GM23248 (cell line): Measurements from ENCODE around the gene UVRAG. TPM values are rescaled to one million over a fixed set of nuclear protein-coding genes. Genes with fewer than 3 reads are reported as not detected.
A peak's percentile ranks its signal among the peaks of the same experiment; 100 is the strongest.
"Not testable (repeated sequence)": the region's sequence is repeated elsewhere in the genome, so short reads cannot be mapped to it uniquely, and the experiment has no call there.

Source experiments
- DNase-seq: peaks from one replicate; pipeline ENCODE4 v3.0.0-alpha.2; 2015
- H2AFZ ChIP-seq: fragments of 200-600 bp; sonication (generic); 2 replicates; pipeline ENCODE4 v1.6.1; 2016; ENCODE audit warnings: antibody characterized with exemption
- H3F3A ChIP-seq: fragments of 200-600 bp; sonication (generic); 2 replicates; pipeline ENCODE4 v1.6.1; 2016; ENCODE audit warnings: mild to moderate bottlenecking, antibody characterized with exemption, mixed run types; ENCODE audit not compliant: insufficient read depth
- H3K27ac ChIP-seq: fragments of 200-600 bp; sonication (generic); 2 replicates; pipeline ENCODE4 v1.5.1; 2016; ENCODE audit warnings: mild to moderate bottlenecking
- H3K27me3 ChIP-seq: fragments of 200-600 bp; sonication (generic); replicated peaks from 2 replicates; pipeline ENCODE4 v1.6.1; 2016; ENCODE audit warnings: mild to moderate bottlenecking; ENCODE audit not compliant: insufficient read depth
- H3K36me3 ChIP-seq: fragments of 200-600 bp; sonication (generic); 2 replicates; pipeline ENCODE4 v1.6.1; 2016; ENCODE audit warnings: low read depth, mild to moderate bottlenecking
- H3K4me1 ChIP-seq: fragments of 200-600 bp; sonication (generic); 2 replicates; pipeline ENCODE4 v1.6.1; 2016; ENCODE audit warnings: mild to moderate bottlenecking; ENCODE audit not compliant: insufficient read depth
- H3K4me2 ChIP-seq: fragments of 200-600 bp; sonication (generic); one replicate; pipeline ENCODE4 v1.6.1; 2016; ENCODE audit warnings: mild to moderate bottlenecking; ENCODE audit not compliant: unreplicated experiment
- H3K4me3 ChIP-seq: fragments of 200-600 bp; sonication (generic); 2 replicates; pipeline ENCODE4 v1.5.1; 2016; ENCODE audit warnings: mild to moderate bottlenecking
- H3K79me2 ChIP-seq: fragments of 200-600 bp; sonication (generic); 2 replicates; pipeline ENCODE4 v1.6.1; 2016; ENCODE audit warnings: mild to moderate bottlenecking; ENCODE audit not compliant: insufficient read depth
- H3K9ac ChIP-seq: fragments of 200-600 bp; sonication (generic); 2 replicates; pipeline ENCODE4 v1.6.1; 2016; ENCODE audit warnings: mild to moderate bottlenecking
- H3K9me2 ChIP-seq: fragments of 200-600 bp; sonication (generic); 2 replicates; pipeline ENCODE4 v1.6.1; 2016; ENCODE audit warnings: mixed run types, mild to moderate bottlenecking, moderate library complexity; ENCODE audit not compliant: insufficient read depth
- H3K9me3 ChIP-seq: fragments of 200-600 bp; sonication (generic); one replicate; pipeline ENCODE4 v1.6.1; 2017; ENCODE audit warnings: low read depth
- H4K20me1 ChIP-seq: fragments of 200-600 bp; sonication (generic); 2 replicates; pipeline ENCODE4 v1.6.0; 2016; ENCODE audit not compliant: insufficient read depth
- EZH2 ChIP-seq: fragments of 200-600 bp; sonication (generic); IDR thresholded peaks from 2 replicates; pipeline ENCODE4 v1.6.1; 2018; ENCODE audit warnings: antibody characterized with exemption, mild to moderate bottlenecking; ENCODE audit not compliant: insufficient read depth, poor library complexity, severe bottlenecking
- EZH2phosphoT487 ChIP-seq: fragments of 200-600 bp; sonication (generic); IDR thresholded peaks from 2 replicates; pipeline ENCODE4 v1.6.1; 2018; ENCODE audit warnings: antibody characterized with exemption, moderate library complexity, mild to moderate bottlenecking, low read depth; ENCODE audit not compliant: insufficient read depth
- WGBS, 2 experiments: methylation state at CpG; one replicate each; pipeline ENCODE4 v1.1.6; 2015 to 2017; ENCODE audit warnings: low lambda C conversion rate in 2 of 2, low coverage in 1 of 2; ENCODE audit errors: missing lambda C conversion rate in 2 of 2; 5-methylcytosine and 5-hydroxymethylcytosine counted together
- in situ Hi-C: fragments of 300-500 bp; cut with MboI; formaldehyde crosslinking; loops from 2 replicates; pipeline ENCODE4 v1.15.0; 2020
- polyA plus RNA-seq: library from polyadenylated mRNA; unstranded; fragments of >200 nt; fragmentation: Nextera tagmentation; extraction: Ambion mirVana; gene quantifications from 2 replicates; pipeline ENCODE4 v1.2.1, GENCODE V29; 2016
- total RNA-seq: library from RNA; depleted of rRNA; stranded (reverse); fragments of >200 nt; shearing (Covaris generic); gene quantifications from 2 replicates; pipeline ENCODE4 v1.2.3, GENCODE V29; 2014

Gene UVRAG
- total and polyA plus RNA-seq, 2 experiments from 2014 or later: 9.9 to 11.0 TPM

- H3K9ac ChIP-seq: peak overlapping the region; percentile 49
- H3K4me1 ChIP-seq: peaks cover 37% of the 10 kb centered on the region
- no peaks in the 10 kb centered on the region for H3K36me3 ChIP-seq
- H3K9me2 ChIP-seq: no peaks in the 10 kb centered on the region
- peaks cover 47% of the 10 kb centered on the region for H3F3A ChIP-seq
- H2AFZ ChIP-seq: no peak overlapping the region
- 20 to 23% methylated on average over 5 of the region's 5 CpGs for WGBS, 2 experiments
- no peaks in the 10 kb centered on the region for H3K27me3 ChIP-seq
- peak overlapping the region; percentile 55 for H3K4me2 ChIP-seq
- no peaks in the 10 kb centered on the region for H3K9me3 ChIP-seq
- peak; percentile 98 for DNase-seq
- peak overlapping the region; percentile 36 for H3K4me3 ChIP-seq
- H4K20me1 ChIP-seq: no peaks in the 10 kb centered on the region
- H3K27ac ChIP-seq: peak overlapping the region; percentile 82
- H3K79me2 ChIP-seq: peaks cover 34% of the 10 kb centered on the region
- in situ Hi-C loops: no loop called here
- TF ChIP-seq EZH2phosphoT487 (no peak), EZH2 (no peak)
These were observed 154.8 kb downstream of the UVRAG start for GRCh38 chr11:75969626-75970308.

- H3K9me2 ChIP-seq, H3K27ac ChIP-seq, H3K4me2 ChIP-seq, H3K9me3 ChIP-seq, H2AFZ ChIP-seq, H3K4me3 ChIP-seq, DNase-seq, in situ Hi-C loops, H3K9ac ChIP-seq, H3K36me3 ChIP-seq, H4K20me1 ChIP-seq, H3K27me3 ChIP-seq: not testable (repeated sequence)
- peaks cover 25% of the 10 kb centered on the region for H3F3A ChIP-seq
- H3K79me2 ChIP-seq: peaks cover 39% of the 10 kb centered on the region
- H3K4me1 ChIP-seq: peaks cover 16% of the 10 kb centered on the region
- WGBS, 2 experiments: 95% methylated on average over 3 of the region's 3 CpGs
These were observed 158.7 kb downstream of the UVRAG start for GRCh38 chr11:75973710-75974109.

- H3K4me3 ChIP-seq, H3K79me2 ChIP-seq, H3K4me2 ChIP-seq, H3K9ac ChIP-seq, H4K20me1 ChIP-seq, in situ Hi-C loops, H3K27ac ChIP-seq, H3K9me3 ChIP-seq, H3K4me1 ChIP-seq, H3K9me2 ChIP-seq, H3K27me3 ChIP-seq, H3F3A ChIP-seq, DNase-seq, H2AFZ ChIP-seq, H3K36me3 ChIP-seq: not testable (repeated sequence)
- WGBS, 2 experiments: 97 to 98% methylated on average over 6 of the region's 6 CpGs
These were observed 164.1 kb downstream of the UVRAG start for GRCh38 chr11:75979075-75979474.

DNA sequence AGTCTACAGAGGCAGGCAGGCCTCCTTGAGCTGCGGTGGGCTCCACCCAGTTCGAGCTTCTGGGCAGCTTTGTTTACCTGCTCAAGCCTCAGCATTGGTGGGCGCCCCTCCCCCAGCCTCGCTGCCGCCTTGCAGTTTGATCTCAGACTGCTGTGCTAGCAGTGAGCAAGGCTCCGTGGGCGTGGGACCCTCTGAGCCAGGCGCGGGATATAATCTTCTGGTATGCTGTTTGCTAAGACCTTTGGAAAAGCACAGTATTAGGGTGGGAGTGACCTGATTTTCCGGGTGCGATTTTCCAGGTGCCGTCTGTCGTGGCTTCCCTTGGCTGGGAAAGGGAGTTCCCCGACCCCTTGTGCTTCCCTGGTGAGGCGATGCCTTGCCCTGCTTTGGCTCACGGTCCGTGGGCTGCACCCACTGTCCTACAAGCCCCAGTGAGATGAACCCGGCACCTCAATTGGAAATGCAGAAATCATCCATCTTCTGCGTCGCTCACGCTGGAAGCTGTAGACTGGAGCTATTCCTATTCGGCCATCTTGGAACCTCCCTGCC lies 164.5 kb downstream of the UVRAG start:
- H3K36me3 ChIP-seq, H2AFZ ChIP-seq, H3K9me2 ChIP-seq, H3K4me3 ChIP-seq, H4K20me1 ChIP-seq, in situ Hi-C loops, H3K4me1 ChIP-seq, H3K9me3 ChIP-seq, DNase-seq, H3K27me3 ChIP-seq, H3K27ac ChIP-seq, H3F3A ChIP-seq, H3K9ac ChIP-seq, H3K79me2 ChIP-seq, H3K4me2 ChIP-seq: not testable (repeated sequence)
- 95 to 97% methylated on average over 19 to 22 of the region's 22 CpGs for whole genome bisulfite sequencing, 2 experiments

- Histone ChIP-seq H4K20me1 (0 out of 2 replicates have a peak, but pooled peaks cover 3% of the 10 kb centered on the region), H3K36me3 (peaks cover 7% of the 10 kb centered on the region; the same call in 1 of the 2 replicates), H3K9me3 (no peaks in the 10 kb centered on the region), H2AFZ (no peak overlapping the region), H3K27me3 (no peaks in the 10 kb centered on the region), H3K9me2 (0 out of 2 replicates have a peak, but pooled peaks cover 4% of the 10 kb centered on the region), H3K79me2 (peaks cover 9% of the 10 kb centered on the region; the same call in 1 of the 2 replicates), H3K4me1 (no peaks in the 10 kb centered on the region), H3K27ac (no peak overlapping the region), H3K4me3 (no peak overlapping the region), H3K4me2 (no peak overlapping the region), H3F3A (no peaks in the 10 kb centered on the region), H3K9ac (no peak overlapping the region)
- no peak for DNase-seq
- 94 to 100% methylated on average over 2 of the region's 2 CpGs for WGBS, 2 experiments
- in situ Hi-C loops: no loop called here
- TF ChIP-seq EZH2 (no peak), EZH2phosphoT487 (no peak)
These were observed 165.0 kb downstream of the UVRAG start for GRCh38 chr11:75980031-75980430.
